H1 (cell line): ENCODE results near the gene EIF2B2. TPM values are rescaled to one million over a fixed set of nuclear protein-coding genes. Genes with fewer than 3 reads are reported as not detected.

ENCODE experiments used
- CHD7 ChIP-seq: fragments of 300-600 bp; sonication (generic); IDR thresholded peaks from 2 replicates; pipeline ENCODE4 v1.7.1; 2012; ENCODE audit warnings: low read length, moderate library complexity, mild to moderate bottlenecking, inconsistent platforms; ENCODE audit not compliant: insufficient replicate concordance
- RNF2 ChIP-seq: fragments of 200-900, 300-1000 bp; sonication (generic); IDR thresholded peaks from 2 replicates; pipeline ENCODE4 v1.7.1; 2016; ENCODE audit warnings: borderline replicate concordance, low read depth, mild to moderate bottlenecking, antibody characterized with exemption, low read length; ENCODE audit not compliant: poor library complexity, severe bottlenecking; ENCODE audit errors: missing control alignments
- polyA plus RNA-seq, 7 experiments: library from polyadenylated mRNA; depleted of rRNA in 3 of 7; stranded (reverse) in 5 of 7; unstranded in 2 of 7; fragments of >200 nt in 5 of 7; fragments of 200-250 nt in 2 of 7; gene quantifications; 1 replicate in 5 of 7; 2 replicates in 1 of 7; 4 replicates in 1 of 7; pipeline versions ENCODE4 v1.2.1 to v1.2.3, GENCODE V29; 2011 to 2013; ENCODE audit warnings: missing spikeins in 2 of 7, mixed read lengths in 2 of 7
- total RNA-seq: library from RNA; stranded (reverse); fragmentation: NEBNext Ultra II Directional; extraction: Animal tissue kit (Norgen Biotek cat#: 25700); gene quantifications from 2 replicates; pipeline ENCODE4 v1.2.1, GENCODE V29; 2021

The EIF2B2 gene
- total and polyA plus RNA-seq, 2 of the 8 experiments (the other 6 are each of a cell fraction or from before 2014, with no cell fraction given): 42.6 to 79.9 TPM

- TF ChIP-seq CHD7 (no peak), RNF2 (no peak)
- TF ChIP-seq, all 59 proteins: peak for 0
Observed at GRCh38 chr14:75046275-75046674, 43.6 kb downstream of the EIF2B2 start (continued).
